Mesenteric fat pad (tissue), 1 donor: ENCODE data around the gene DCANP1. TPM values are rescaled to one million over a fixed set of nuclear protein-coding genes. Genes with fewer than 3 reads are reported as not detected.
"Not testable (repeated sequence)": the region's sequence is repeated elsewhere in the genome, so short reads cannot be mapped to it uniquely, and the experiment has no call there.

Experiments
- DNase-seq: peaks from one replicate; pipeline ENCODE4 v3.0.0-alpha.2; 2020; ENCODE audit warnings: low spot score
- long read RNA-seq: library from polyadenylated mRNA; unstranded; transcript quantifications from one replicate; pipeline ENCODE4 v2.0.0, GENCODE V29; 2020
- total RNA-seq: library from RNA; stranded (reverse); fragmentation: NEBNext Ultra II Directional; extraction: Animal tissue kit (Norgen Biotek cat#: 25700); gene quantifications from one replicate; pipeline ENCODE4 v1.2.1, GENCODE V29; 2021
- donor health status: DM: yes; HTN: yes; CAD: no.

DCANP1 gene, protein sequence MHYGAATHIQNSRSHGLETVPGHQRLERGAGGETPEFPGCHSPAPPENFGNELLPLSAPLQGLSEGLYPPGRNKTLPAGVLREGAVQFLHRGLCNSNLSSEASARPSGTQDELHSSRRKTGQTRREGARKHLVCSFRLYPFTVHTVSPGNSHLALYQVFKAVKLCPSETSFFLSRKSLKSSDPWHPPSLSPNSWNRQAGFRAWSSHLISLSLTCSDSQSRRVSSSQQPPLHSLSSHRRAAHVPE
- not detected for total RNA-seq
- long read RNA-seq = 0 reads

DNA sequence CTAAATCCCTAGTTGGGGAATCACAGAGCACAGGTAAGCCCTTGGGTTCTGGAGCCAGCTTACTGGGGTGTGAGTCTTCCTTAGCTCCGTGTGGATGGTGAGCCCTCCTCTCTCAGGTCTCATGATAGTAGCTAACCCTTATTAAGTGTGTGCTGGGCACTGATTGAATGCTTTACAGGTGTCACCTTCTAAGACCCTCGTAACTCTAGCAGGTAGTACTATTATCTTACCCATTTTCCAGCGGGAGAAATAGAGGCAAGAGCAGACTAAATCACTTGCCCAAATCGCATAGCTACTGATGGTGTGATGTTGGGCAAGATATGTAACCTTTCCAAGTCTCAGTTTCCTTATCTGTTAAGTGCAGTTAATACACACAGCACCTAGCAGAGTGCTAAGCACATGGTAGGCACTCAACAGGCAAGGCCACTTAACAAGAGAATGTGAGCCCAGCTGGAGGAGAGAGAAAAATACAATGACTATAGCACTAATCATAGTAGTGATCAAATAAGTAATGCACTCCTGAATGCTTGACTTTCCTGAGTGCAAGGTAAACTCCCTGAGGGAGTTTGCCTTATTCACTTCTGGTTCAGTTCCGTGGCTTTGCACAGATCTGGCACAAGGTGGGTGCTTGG lies at the start of gene DCANP1:
Gene DCANP1 (minus strand): TSS at position 51 of the 632 bp plus-strand sequence. CDS start 240 bp downstream, outside the sequence.
- DNase-seq = no peak

DNA sequence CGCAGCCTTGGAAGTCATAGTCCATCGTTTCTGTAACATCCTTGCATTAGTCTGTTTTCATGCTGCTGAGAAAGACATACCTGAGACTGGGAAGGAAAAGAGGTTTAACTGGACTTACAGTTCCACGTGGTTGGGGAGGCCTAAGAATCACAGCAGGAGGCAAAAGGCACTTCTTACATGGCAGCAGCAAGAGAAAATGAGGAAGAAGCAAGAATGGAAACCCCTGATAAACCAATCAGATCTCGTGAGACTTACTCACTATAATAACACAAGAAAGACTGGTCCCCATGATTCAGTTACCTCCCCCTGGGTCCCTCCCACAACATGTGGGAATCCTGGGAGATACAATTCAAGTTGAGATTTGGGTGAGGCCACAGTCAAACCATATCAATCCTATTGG lies 48.4 kb upstream of the DCANP1 start:
- DNase-seq = not testable (repeated sequence)

DNA sequence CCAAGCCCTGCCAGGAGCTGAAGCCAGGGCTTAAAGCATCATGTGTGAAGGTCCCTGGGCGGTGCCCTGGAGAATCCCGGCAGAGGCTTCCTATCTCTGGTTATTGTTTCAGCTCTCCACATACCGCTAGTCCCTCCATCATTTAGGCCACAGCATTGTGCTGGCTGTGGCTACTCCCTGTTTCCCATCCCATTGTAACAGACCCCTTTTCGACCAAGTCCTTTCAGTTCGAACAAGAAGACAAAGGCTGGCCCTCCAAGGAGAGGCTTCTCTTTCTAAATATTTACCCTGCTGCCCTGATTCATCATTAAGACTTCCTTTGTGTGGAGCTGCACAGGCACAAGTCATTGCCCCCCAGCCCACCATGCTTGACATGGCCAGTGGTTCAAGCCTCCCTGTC lies 47.0 kb upstream of the DCANP1 start:
- DNase-seq = no peak

DNA sequence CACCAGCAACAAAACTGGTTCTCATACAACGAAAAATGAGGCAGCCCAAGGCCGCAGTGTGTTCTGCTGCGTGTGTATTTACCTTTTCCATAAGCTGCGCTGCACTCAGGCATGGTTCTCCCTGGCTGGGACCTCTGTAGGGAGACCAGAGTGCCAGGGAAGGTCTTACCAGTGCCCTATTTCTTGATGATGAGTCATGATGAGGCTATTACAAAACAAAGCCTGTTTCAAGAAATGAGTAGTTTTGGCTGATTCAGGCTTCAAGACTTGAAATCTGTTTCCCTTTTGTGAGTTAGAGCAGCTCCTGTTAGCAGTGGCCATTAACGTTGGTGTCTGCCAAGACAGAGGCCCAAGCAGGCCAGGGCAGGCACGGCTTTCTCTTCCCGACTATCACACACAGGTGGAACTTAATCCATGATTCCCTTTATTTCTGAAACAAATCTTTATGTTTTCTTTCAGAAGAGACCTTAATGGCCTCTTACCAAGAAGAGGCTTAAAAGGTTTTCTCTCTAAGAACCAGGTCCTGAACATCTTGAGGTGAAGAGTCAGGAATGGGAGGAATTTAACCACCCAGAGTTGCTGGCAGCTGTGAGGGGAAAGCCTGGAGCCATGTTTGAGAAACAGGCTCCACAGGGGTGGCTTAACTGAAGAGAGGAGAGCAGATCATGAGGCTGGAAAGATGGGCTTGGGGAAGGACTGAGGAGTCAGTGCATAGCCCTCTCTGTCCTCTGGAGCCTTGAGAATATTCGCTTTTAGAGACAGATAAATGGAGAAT lies 46.4 kb upstream of the DCANP1 start:
- no peak for DNase-seq

DNA sequence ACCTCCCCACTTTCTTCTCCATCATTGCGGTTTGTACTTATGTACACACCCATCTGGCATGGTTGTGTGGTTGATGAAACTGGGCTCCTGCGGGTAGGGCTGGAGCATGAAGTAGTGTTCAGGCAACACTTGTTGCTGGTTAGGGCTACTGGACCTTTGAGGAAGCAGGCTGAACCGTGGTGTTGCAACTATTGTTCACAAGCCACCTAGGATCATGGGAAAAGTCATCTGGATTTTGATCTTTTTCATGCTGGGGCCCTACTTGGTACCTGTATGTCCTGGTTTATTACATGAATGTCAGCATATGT lies 45.1 kb upstream of the DCANP1 start:
- no peak for DNase-seq

DNA sequence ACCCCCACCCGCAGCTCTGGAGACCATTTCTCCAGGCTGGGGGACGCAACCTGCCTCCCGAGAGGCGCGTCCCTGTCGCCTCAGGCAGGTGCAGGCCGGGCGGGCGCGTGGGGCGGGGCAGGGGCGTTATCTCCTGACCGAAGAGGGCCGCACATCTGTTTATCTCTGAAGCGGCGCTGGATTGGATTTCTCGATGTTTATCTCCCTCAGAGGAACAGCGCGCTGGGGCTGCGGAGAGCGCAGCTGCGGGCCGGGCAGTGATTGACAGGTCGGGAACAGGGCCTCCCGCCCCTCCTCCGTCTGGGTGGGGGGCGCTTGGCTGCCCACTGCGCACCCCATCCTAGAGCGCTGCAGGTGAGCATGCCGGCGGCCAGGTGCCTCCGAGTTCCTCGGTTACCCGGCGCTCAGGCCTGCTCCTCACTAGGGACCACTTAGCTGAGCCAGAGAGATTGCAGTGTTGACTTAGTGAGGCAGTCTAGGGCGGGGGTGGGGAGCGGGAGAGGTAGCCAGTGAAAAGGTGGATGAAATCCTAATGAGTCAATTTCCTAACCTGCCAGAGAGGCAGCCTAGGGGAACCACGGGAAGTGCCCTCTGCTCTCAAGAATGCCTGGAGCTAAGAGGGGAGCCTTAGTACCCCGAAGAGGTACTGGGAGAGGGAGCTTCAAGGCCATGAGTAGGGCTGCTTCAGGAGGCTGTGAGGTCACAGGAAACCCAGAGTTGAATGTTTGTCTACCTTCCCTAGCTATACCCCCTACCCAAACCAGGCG lies 44.6 kb upstream of the DCANP1 start:
- no peak for DNase-seq

DNA sequence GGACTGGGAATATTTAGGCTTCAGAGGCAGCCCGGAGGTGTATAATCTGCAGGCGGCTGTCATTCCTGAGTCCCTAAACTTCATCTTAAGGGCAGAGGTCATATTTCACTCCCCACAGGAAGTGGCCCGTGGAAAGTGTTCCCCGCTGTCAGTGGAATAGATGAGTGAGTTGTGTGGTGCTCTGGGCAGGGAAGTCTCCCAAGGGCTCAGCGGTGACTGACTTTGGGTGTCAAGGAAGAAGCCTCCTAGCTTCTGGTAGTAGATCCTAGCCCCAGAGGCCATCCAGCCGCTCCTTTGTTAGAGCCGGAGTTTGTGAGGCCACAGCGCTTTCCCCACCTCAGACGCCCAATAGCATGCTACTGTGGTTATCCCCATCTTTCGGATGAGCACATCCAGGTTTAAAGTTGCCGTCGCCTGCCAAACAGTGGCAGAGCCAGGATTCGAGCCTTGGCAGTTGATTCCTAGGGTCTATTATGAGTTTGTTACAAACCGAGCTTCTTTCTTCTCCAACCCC lies 43.9 kb upstream of the DCANP1 start:
- DNase-seq = peak; percentile 30

DNA sequence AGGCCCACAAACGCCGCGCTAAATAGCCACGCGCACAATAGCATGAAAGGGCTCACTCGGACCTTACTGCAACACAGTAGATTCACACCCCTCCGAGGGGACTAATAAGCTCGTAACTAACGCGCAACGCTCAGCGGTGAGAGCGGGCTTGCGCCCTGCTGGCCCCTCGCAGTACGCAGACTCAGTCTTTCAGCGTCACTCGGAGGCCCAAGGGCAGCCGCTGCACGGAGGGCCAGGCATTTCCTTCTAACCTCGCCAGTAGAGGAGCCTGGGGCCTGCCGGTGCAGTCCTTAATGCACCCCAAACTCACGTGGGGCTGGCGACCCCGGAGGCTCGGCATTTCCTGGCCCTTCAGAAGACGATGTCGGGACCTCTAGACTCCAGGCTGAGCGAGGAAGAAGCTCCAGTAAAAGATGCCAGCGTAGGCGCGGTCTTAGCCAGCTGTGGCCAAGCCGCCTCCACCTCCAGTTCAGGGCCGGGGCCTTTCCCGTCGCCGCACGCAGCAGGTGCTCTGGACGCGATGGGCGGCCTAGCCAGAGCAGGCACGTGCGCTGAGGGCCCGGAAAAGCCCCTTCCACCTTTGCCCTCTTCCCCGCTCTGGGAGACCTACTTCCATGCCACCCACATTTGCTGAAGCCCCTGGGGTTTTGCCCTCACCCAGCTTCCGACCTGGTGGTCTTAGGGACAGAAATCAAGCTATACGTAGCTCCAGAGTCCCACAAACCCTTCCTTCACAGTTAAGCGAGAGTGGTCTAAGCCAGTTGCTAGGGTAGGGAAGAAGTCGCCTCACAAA lies 43.3 kb upstream of the DCANP1 start:
- DNase-seq = peak; percentile 87

DNA sequence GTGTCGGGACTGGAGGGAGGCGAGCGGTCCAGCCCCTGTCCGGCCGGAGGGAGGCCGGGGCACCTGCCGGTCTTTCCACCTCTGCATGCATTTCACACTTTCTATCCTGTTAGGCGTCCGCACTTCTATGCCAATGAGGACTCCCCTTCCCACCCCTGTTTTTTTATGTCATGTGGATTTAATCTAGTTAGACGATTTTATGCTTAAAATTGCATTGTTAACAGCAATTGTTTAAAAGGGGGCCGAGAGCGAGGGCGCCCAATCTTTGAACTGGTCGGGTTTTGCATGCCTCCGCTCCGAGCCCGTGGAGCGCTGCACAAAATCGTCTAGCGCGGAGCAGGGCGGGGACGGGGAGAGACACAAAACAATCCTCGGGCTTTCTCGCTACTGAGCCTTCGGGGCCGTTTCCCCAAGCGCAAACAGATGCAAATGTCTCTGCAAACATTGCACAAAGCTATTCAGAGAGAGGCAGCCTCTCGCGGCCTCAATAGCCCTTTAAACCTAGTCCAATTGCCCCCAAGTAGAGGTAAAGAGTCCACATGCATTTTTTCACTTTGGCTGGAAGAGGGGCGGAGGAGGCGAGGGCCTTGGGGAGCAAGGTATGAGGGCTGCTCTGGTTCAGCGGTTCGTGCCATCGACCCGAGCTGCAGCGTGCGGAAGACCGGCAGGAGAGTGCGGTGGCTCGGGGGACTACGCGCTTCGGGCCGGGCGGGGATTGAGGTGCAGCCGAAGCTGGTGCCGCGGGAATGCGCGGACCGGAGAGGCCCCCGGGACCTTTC lies 42.5 kb upstream of the DCANP1 start:
- peak; percentile 68 for DNase-seq

DNA sequence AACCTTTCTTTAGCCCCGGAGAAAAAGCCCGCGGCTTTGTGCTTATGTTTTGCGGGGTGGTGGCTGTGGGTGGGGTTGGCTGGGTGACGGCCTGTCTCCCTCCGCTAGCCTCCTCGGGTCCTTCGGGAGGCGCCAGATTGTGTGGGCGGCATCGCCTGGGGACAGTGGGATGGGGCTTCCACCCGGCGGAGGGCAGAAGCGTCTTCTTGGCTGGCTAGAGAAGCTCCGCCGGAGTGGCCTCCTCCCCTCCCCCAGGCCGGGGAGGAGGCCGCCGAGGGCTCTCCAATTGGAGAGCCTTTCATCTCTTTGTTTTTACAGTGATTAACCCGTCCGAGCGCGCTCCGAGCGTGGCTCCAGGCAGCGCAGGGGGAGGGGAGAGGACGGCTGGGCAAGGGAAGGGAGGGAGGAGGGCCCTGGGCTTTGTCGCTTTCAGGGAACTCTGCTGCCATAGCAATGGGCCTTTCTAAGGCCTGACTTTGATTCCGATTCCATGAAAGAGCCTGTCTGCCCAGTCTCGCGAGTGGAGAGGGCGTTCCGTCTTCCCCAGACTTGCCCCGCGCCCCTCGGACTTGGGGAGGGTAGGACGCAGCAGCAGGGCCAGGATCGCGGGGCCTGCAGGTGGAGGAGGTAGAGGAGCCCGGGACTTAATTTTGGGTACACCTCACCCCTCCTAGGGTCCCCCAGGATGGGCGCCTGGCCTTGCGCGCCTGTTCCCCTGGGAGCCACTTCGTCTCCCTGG lies 41.7 kb upstream of the DCANP1 start:
- DNase-seq = no peak

DNA sequence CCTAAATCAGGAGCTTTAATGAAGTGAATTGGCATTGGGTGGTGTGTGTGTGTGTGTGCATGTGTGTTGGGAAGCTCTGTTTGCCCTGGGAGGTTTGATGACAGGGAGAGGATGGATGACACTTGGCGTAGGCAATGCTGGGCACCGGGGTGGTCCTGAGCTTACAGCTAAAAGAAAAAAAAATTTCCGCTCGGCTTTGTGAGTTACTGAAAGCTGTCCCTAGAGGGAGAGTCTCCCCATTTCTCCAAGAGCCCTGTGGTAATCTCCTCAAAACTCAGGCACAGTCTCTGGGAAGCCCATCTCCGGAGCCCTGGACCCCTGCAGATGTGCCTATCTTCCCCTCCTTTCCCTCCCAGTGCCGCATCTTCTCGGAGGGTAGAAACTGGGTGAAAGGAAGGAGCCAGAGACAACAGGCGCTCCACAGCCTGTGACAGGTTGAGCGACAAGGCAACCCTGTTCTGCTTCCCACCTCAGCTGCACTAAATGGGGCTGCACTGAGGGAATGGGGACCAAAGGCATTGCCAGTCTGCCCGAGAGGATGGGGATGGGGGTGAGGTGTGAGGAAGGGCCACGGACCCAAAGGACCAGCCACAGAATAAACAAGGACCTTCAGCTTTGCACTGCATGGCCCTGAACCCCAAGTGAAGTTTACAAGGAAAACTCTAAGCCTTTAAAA lies 40.8 kb upstream of the DCANP1 start:
- no peak for DNase-seq

DNA sequence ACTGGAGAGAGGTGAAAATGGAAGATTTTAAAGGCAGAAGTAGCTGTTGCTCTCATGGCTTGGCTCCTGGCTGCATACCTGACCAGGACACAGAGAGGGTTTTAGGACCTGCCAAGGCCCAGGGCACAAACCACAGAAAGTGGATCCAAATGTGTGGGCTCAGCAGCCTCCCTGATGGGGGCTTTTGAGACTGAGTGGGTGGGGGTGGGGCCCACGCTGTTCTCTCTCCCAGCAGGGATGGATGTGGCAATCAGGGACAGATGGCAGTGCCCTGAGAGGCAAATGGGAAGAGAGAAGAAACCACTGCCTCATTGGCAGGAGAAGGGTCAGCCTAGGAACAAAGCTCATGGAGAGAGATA lies 39.9 kb upstream of the DCANP1 start:
- DNase-seq = peak; percentile 75

DNA sequence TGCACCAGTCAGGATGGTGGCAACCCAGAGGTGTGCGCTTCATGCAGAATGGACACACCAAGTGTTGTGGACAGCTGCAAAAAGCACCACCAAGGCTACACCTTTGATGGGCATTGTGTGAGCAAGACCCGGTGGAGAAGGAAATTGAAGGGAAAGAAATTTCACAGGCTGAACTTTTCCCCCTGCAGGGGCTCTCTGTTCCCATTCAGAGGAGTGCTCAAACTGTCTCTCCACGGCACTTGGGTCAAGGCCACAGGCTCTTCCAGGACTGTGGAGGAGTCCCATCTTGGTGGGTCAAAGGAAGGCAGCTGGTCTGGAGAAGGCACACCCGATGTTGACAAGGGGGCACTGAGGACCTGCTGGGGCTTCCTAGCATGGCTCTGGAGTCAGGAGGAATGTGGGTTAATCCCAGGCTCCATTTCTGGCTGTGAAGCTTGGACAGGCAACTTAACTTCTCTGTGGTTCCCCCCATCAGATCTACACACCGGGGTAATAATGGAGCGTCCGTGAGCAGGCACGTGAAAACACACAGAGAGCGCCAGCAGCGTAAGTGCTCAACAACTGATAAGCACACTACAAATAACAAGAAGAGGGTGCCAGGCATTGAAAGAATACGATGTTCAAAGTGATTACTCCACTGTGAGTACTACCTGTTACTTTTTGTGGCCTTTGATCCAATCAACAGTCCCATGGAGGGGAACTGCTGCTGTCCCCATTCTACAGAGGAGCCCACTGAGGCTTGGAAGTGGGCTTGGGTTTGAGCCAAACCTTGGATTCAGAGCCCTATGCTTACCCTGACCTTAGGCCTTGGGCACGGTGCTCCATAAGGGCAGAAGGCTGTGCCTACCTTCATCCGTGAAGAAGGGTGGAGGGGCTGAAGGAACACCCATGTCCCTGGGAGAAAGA lies 39.2 kb upstream of the DCANP1 start:
- peak; percentile 67 for DNase-seq

DNA sequence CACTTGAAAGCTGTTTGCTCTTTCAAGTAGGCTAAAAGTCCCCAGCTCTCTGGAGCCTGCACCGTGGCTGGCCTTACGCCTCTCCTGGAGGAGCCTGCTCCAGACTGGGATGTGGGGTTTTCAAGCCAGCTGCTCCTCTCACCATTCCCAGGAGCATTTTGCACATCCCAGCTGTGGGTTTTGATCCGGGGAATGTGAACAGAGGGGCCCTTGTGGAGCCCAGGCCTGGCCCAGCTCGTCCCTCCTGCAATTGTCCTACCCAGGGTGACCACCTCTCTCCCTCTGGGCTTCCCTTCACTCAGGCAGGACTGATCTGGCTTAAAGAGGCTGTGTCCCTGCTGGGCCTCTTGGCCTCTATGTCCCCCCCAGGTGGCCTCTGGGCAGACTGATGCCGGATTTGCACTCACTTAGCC lies 37.5 kb upstream of the DCANP1 start:
- peak; percentile 71 for DNase-seq

DNA sequence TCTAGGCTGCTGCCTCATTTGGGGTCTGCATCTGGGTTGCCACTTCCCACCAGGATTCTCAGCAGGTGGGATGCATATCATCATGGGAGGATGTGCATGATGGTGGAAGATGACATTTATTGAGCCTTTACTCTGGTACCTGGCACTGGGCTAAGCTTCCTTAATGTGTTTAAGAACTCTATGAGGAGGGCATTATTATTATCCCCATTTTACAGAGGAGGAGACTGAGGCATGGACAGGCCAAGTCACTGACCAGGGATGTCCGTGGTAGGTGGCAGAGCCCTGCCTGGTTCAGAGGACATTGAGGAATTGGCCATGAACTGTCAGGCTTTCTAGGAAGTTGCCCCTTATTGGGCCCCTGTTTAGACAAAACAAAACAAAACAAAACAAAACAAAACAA lies 36.1 kb upstream of the DCANP1 start:
- DNase-seq = no peak

DNA sequence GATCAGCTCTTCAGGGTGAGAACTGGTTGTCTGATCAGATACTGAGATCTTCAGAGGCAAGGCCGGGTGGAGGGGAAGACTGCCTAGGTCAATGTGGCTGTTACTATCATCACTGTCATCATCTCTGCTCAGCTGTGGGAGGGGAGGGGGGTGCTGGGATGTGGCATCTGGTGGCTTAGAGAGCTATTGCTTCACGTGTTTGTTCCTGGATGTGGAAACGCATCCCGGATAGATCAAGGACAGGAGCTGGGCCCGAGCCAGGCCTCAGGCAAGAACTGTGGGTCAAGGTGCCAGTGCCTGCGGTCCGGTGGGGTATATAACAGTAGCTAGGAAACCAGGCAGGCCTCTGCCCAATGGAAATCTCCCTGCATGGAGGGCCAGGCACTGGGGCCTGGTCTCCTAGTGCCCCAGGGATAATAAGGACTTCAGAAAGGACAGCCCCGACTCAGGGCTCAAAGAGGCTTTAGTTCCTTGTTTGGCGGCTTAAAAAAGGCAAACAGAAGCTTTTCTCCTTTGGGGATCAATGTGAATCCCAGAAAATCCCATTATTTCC lies 35.3 kb upstream of the DCANP1 start:
- DNase-seq = peak; percentile 62

DNA sequence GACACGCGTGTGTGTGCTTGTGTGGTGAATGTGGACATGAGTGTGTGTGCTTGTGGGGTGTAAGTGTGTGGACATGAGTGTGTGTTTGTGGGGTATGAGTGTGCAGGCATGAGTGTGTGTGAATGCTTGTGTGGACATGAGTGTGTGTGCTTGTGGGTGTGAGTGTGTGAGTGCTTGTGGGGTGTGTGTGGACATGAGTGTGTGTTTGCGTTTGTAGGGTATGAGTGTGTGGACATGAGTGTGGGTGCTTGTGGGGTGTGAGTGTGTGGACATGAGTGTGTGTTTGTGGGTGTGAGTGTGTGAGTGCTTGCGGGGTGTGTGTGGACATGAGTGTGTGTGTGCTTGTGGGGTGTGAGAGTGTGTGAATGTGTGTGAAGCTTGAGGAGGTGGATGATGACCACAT lies 34.8 kb upstream of the DCANP1 start:
- peak; percentile 28 for DNase-seq
